Measurements from ENCODE around the gene ASGR2.
A peak's percentile ranks its signal among the peaks of the same experiment; 100 is the strongest.
"Not testable (repeated sequence)": the region's sequence is repeated elsewhere in the genome, so short reads cannot be mapped to it uniquely, and the experiment has no call there.

ASGR2 gene

DNA sequence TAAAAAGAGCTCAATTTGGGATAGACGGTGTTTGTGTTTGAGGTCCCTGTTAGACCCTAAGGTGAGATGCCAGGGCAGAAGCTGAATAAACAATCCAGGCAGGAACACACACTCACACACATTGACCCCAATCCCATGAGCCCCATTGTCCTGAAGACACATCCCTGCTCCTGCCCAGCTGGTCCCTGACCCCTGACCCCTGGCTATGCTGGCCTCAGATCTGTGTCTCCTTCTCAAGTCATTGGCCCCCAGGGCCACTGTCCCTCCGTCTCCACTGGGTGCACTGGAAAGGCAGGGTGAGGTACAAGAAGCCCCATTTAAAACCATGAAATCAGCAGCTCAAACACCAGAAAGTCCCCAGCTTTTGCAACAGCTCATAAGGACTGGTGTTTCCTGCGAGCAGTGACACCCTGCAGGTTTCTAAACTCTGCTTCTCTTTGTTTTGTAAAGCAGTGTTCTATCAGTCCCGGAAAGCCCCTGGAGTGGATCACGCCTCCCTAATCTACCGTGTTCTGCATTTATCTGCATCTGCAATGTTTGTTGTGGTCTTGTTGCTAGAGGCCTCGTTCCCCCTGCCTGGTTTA lies 18.0 kb upstream of the ASGR2 start:
- Histone ChIP-seq H3K27ac (peak overlapping the region in 1 of 2 donors; percentile 71), H3K4me3 (no peak overlapping the region)
- TF ChIP-seq, protein P1, sequence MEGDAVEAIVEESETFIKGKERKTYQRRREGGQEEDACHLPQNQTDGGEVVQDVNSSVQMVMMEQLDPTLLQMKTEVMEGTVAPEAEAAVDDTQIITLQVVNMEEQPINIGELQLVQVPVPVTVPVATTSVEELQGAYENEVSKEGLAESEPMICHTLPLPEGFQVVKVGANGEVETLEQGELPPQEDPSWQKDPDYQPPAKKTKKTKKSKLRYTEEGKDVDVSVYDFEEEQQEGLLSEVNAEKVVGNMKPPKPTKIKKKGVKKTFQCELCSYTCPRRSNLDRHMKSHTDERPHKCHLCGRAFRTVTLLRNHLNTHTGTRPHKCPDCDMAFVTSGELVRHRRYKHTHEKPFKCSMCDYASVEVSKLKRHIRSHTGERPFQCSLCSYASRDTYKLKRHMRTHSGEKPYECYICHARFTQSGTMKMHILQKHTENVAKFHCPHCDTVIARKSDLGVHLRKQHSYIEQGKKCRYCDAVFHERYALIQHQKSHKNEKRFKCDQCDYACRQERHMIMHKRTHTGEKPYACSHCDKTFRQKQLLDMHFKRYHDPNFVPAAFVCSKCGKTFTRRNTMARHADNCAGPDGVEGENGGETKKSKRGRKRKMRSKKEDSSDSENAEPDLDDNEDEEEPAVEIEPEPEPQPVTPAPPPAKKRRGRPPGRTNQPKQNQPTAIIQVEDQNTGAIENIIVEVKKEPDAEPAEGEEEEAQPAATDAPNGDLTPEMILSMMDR (IDR thresholded peaks at IDR 0.05): no peak
- DNase-seq (ENCODE audit: low spot score): no peak

DNA sequence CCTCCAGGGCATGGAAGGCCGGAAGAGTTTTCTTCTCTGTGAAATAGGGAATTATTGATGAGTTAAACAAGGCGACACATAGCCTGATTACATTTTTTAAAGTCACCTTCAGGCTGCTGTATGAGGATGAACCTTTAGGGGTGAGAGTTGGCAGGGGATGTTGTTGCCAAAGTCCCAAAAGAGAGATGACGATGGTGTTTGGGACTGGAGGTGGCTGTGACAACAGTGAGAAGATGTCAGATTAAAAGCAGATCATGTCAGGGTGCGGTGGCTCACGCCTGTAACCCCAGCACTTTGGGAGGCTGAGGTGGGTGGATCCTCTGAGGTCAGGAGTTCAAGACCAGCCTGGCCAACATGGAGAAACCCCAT lies 16.8 kb upstream of the ASGR2 start:
- no peak for DNase-seq (ENCODE audit: low spot score)
- H3K4me3 ChIP-seq: peak overlapping the region; percentile 42
- TF ChIP-seq, protein P1 (IDR thresholded peaks at IDR 0.05): no peak
- H3K27ac ChIP-seq: peak overlapping the region in 1 of 2 donors; percentile 66

DNA sequence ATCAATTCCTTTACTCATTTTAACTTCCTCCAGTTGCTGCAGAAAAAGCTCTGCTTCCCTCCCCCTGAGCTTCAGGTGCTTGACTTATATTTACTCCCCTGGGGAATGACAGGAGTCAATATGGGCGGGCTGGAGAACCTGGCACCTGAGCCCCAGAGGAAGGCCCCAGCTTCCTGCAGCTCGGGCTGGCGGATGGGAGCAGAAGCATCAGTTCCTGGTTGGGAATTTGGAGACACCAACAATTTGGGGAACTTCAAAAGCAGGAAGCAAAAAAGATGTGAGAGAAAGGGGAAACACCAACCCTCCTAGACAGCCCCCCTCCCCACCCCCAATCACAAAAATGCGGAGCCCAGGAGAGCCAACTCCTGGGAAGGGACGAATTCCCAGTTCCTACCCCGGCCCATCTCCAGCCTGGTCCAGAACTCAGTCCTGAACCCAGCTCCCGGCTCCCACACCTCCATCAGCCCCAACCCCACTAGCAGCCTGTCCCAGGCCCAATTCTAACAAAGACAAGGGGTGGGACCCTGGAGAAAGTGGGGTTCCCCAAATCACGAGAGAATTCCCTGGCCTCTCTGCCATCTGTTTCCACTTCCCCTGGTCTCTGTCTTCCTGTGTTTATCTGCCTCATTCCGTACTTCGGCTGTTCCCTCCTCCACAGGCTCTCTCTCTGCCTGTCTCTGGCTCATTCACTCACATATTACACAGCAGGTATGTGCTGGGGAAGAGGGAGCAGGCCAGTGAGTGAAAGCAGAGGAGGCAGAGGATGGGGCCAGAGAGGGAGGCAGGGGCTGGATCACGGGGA lies 16.2 kb upstream of the ASGR2 start:
- Histone ChIP-seq H3K4me3 (peak overlapping the region; percentile 42), H3K27ac (peak overlapping the region in 1 of 2 donors; percentile 66)
- DNase-seq (ENCODE audit: low spot score): no peak
- TF ChIP-seq, protein P1 (IDR thresholded peaks at IDR 0.05): no peak

DNA sequence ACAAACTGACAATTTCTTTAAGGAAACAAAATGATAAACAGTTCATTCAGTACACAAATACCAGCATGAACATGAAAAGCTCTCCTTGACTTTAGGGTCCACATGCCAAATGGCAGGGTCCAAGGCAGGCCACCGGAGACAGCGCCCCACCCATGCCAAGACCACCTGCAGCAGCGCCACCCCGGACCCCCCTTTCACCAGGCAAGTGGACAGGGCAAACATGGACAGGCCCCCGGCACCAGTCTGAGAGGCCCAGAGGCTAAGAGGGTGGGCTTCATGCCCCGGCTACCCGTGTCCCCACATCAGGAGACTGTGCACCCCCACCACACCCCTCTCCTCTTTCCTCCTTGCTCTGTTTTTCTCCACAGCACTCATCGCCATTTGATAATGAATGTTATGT lies 14.7 kb upstream of the ASGR2 start:
- DNase-seq (ENCODE audit: low spot score): no peak
- no peak overlapping the region for H3K4me3 ChIP-seq
- H3K27ac ChIP-seq: no peak overlapping the region
- TF ChIP-seq, protein P1 (IDR thresholded peaks at IDR 0.05): no peak

DNA sequence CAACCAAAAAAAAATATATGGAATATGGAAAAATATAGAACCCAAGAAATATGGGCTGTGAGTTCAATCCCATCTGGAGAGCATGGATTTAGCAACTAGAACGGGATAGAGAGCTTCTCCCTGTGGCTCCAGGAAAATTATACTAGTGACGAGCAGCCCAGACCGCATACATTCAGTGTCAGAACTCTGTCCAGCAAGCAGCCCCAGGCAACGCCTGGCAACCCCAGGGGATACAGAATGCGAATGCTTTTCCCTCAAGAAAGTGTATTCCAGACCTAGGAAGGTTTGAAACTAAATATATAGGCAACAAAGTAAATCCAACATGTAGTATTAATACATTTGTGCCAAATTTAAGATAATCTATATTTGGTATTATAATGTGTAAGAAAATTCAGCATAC lies 13.5 kb upstream of the ASGR2 start:
- H3K27ac ChIP-seq: no peak overlapping the region
- TF ChIP-seq, protein P1 (IDR thresholded peaks at IDR 0.05): no peak
- DNase-seq (ENCODE audit: low spot score): no peak
- H3K4me3 ChIP-seq: no peak overlapping the region

DNA sequence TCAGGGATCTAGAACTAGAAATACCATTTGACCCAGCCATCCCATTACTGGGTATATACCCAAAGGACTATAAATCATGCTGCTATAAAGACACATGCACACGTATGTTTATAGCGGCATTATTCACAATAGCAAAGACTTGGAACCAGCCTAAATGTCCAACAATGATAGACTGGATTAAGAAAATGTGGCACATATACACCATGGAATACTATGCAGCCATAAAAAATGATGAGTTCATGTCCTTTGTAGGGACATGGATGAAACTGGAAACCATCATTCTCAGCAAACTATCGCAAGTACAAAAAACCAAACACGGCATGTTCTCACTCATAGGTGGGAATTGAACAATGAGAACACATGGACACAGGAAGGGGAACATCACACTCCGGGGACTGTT lies 12.9 kb upstream of the ASGR2 start:
- not testable (repeated sequence) for H3K27ac ChIP-seq; DNase-seq (ENCODE audit: low spot score); H3K4me3 ChIP-seq

DNA sequence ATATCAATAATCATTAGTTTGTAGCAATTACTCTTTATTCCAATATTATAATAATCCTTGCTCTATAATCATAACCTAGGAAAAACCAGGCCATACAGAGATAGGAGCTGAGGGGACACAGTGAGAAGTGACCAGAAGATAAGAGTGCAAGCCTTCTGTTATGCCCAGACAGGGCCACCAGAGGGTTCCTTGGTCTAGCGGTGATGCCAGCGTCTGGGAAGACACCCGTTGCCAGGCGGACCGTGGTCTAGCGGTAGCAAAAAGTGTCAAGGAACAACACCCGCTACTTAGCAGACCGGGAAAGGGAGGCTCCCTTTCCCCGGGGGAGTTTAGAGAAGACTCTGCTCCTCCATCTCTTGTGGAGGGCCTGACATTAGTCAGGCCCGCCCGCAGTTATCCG lies 11.8 kb upstream of the ASGR2 start:
- not testable (repeated sequence) for H3K4me3 ChIP-seq; H3K27ac ChIP-seq; DNase-seq (ENCODE audit: low spot score)

DNA sequence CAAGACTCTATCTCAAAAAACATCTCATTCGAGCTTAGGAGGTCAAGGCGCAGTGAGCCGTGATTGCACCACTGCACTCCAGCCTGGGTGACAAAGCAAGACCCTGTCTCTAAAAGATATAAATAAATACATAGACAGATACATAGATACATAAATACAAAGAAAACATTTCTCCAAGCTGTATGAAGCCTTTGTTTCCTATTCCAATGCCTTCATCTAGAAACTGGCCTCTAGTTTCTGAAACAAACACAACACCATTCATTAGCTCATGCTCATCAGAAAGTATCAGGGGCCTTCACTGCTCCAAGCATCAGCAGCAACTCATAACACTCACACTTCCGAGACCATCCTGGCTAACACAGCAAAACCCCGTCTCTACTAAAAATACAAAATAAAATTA lies 10.3 kb upstream of the ASGR2 start:
- no peak overlapping the region for H3K4me3 ChIP-seq
- TF ChIP-seq, protein P1 (IDR thresholded peaks at IDR 0.05): no peak
- DNase-seq (ENCODE audit: low spot score): no peak
- H3K27ac ChIP-seq: no peak overlapping the region
